ENCODE measurements around the gene CACNG7.

DNA sequence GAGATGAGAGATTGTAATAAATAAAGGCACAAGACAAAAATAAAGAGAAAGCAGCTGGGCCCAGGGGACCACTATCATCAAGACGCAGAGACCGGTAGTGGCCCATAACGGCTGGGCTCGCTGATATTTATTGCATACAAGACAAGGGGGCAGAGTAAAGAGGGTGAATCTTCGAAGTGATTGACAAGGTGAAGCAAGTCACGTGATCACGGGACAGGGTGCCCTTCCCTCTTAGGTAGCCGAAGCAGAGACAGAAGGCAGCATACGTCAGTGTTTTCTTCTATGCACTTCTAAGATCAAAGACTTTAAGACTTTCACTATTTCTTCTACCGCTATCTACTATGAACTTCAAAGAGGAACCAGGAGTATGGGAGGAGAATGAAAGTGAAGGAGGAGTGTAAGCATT lies 31.7 kb upstream of the CACNG7 start:
- TF ChIP-seq POLR2AphosphoS5 (IDR thresholded peaks at IDR 0.05; ENCODE audit: low read depth, low read length) (no peak), POLR2A (IDR thresholded peaks at IDR 0.05; ENCODE audit: low read depth, low read length) (no peak), TAF1 (IDR thresholded peaks at IDR 0.05; ENCODE audit: borderline replicate concordance, low read depth, low read length) (no peak)
